GM21786 (cell line): Measurements from ENCODE around the gene ZNF205.
"Not testable (repeated sequence)": the region's sequence is repeated elsewhere in the genome, so short reads cannot be mapped to it uniquely, and the experiment has no call there.

Experiments used
- ATAC-seq: cut with Tn5 transposase; IDR thresholded peaks from one replicate; pipeline ENCODE4 v1.9.1; 2021; ENCODE audit not compliant: unreplicated experiment

Gene ZNF205

GRCh38 chr16:3131755-3132377 is 19.5 kb downstream of the ZNF205 start:
- ATAC-seq: no peak

- no peak for ATAC-seq
Observed at GRCh38 chr16:3133844-3134243, 21.5 kb downstream of the ZNF205 start.

DNA sequence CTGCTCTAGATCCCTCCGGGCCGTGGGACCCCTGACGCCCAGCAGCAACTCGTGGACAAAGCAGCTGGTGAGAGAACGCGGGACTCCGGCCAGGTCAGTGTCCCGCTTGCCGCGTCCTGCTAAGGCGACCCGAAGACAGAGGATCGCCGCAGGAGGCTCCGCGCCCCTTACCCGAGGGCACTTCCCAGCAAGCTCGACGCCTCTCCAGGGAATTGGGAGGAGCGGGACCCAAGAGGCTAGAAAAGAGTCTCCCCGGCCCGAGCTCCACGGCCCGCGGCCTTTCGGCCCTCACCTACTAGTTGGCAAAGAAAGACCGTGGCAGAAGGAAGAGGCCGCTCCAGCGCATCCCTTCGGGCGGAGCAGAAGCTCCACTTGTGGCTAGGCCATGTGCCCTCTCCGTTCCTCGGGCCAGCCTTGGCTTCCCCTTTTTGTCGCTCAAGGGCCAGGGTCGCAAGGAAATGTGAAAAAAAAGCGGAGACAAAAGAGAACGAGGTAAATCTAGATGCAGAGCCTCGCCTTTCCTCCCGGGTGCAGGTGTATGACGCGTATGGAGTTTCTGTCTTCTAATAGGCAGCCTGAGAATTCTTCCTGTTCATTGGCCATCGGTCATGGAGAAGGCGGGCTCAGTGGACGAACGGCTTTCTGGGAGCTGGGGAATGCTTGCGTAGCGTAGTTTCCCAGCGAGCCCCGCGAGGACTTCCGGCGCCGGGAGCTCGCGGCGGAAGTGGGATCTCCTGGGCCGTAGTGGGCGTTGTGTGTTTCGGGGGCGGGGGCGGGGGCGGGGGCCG is 22.1 kb downstream of the ZNF205 start, which contains the start of gene ZNF213:
ZNF213 (plus strand) TSS at position 692 of the 788 bp plus-strand sequence. CDS start 2,252 bp downstream, outside the sequence.
- peak; percentile 94 for ATAC-seq

- peak; percentile 10 for ATAC-seq
Observed at GRCh38 chr16:3135126-3135715, 22.8 kb downstream of the ZNF205 start.

DNA sequence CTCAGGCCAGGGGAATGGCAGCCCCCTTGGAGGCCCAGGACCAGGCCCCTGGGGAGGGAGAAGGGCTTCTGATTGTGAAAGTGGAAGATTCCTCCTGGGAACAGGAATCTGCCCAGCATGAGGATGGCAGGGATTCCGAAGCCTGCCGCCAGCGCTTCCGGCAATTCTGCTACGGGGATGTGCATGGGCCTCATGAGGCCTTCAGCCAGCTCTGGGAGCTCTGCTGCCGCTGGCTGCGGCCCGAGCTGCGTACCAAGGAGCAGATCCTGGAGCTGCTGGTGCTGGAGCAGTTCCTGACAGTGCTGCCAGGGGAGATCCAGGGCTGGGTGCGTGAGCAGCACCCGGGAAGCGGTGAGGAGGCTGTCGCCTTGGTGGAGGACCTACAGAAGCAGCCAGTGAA is 24.9 kb downstream of the ZNF205 start:
- ATAC-seq: no peak

DNA sequence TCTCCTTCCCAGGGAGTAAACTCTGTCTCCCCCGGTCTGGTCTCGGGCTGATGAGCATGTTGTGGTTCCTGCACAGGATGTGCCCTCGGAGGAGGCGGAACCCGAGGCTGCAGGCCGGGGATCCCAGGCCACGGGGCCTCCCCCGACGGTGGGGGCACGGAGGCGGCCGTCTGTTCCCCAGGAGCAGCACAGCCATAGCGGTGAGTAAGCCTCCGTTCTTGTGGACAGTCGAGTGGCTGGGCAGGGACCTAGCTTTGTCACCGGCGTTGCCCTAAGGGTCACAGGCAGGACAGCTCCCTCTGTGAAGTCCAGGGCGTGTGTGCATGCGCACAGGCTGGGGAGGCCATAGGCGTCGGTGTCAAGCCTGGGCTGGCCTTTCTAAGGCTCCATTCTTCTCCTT is 26.0 kb downstream of the ZNF205 start:
- no peak for ATAC-seq

DNA sequence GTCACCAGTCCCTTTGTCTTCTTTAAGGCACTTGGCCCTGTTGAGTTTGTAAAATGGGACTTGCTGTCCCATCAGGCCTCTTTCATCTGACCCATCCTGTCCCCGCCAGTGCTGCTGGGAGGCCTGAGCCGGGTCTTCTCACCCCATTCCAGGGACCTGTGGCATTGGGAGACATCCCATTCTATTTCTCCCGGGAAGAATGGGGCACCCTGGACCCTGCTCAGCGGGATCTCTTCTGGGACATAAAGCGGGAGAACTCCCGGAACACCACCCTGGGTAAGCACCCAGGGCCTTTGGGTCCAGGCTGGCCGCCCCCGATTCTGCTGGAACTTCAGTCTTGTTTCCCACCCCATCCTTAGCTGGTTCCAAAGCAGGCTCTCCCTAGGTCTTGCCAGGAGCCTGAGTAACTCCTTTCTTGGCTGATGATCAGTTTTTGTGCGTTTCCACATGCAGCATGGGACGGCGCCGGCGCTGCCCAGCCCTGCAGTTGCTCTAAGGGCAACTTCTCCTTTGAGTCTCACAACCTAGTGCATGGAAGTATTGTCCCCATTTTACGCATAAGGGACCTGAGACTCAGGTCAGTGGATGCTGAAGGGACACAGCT is 26.5 kb downstream of the ZNF205 start:
- no peak for ATAC-seq

- ATAC-seq: not testable (repeated sequence)
Observed at GRCh38 chr16:3139561-3139960, 27.2 kb downstream of the ZNF205 start.

GRCh38 chr16:3140603-3141427 is 28.4 kb downstream of the ZNF205 start:
- no peak for ATAC-seq

DNA sequence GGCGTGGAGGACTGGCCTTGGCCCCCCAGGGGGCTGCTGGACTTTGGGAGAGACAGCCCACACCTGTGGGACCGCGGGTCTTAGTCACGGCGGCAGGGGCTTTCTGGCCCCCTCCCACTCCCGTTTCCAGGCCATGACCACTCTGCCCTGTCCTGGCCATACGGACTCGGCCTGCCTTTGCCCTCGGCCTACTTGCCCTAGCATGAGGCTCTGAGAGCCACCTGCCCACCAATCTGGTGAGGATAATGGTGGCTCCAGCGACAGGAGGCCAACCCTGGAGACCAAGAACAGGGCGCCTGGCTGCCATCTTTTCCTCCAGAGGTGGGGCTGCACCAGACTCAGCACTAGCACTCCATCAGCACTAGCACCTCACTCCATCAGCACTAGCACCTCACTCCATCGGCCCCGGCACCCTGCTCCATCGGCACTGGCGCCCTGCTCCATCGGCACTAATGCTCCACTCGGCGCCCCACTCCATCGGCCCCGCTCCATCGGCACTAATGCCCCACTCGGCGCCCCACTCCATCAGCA is 29.5 kb downstream of the ZNF205 start:
- no peak for ATAC-seq

GRCh38 chr16:3142327-3142726 is 29.9 kb downstream of the ZNF205 start:
- no peak for ATAC-seq

DNA sequence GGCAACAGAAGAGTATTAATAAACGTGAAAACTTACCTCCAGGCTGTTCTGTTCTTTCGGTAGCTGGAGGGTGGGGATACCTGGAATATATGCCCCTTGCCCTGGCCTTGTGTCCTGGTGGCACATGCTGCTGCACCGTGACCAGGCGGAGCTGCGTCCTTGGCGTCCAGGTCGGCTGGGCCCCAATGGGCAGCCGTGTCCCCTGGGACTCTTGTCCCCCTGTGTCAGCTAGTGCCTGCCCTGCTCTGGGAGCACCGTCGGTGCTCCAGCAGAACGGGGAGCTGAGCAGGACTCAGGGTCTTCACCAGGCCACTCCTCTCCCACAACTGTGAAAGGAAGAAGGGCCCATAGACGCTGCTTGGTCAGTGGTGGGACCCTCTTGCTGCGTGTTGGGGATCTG is 30.4 kb downstream of the ZNF205 start:
- ATAC-seq: no peak

GRCh38 chr16:3143189-3143588 is 30.8 kb downstream of the ZNF205 start:
- no peak for ATAC-seq

DNA sequence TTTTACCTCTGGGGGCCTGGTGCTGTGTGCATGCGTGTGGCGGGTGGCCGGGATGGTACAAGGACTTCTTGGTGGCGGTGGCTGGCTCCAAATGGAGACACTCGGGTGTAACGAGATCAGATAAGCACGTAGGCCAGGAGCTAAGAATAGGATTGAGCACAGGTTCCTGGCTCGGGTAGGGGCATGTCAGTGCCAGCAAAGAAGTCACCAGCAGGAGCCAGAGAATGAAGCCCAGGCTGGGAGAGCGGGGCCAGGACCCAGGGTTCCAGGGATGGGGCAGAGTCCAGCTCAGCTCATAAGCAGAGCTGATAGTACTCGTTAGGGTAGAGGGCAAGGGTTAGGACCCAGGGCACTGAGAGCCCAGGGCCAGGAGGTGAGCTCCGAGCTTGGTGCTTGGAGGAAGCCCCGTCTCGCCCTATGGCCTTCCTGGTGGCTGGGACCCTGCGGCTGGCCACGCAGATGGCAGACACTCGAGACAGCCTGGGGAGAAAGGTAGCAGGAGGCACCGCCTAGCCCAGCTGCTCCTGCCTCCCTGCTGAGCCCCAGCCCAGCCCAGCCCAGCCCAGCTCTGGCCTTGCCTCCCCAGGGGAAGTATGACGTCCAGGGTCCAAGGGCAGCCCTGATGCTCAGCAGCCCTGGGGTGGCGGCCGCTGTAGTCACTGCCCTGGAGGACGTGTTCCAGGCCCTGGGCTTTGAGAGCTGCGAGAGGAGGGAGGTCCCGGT is 31.4 kb downstream of the ZNF205 start:
- no peak for ATAC-seq

DNA sequence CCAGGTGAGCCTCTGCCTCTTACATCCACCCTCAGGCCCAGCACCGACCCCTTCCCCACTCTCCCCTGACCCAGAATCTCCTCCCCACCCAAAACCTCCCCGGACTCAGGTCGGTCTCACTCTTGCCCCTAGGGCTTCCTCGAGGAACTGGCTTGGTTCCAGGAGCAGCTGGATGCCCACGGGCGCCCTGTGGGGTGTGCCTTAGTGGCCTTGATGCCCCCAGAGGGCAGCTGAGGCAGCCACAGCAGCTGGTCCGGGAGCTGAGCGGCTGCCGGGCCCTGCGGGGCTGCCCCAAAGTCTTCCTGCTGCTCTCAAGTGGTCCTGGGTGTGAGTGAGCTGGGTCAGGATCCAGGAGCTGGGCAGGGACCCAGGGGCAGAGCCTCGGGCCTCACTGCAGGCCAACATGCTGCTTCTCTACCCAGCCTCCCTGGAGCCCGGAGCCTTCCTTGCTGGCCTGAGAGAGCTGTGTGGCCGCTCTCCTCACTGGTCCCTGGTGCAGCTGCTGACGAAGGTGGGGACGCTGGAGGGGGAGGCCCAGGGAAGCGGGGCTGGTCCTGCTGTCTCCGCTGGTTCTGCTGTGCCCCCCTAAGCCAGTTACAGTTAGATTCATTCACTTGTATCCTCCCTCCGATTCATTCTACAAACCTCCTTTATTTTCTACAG is 32.1 kb downstream of the ZNF205 start:
- ATAC-seq: no peak

DNA sequence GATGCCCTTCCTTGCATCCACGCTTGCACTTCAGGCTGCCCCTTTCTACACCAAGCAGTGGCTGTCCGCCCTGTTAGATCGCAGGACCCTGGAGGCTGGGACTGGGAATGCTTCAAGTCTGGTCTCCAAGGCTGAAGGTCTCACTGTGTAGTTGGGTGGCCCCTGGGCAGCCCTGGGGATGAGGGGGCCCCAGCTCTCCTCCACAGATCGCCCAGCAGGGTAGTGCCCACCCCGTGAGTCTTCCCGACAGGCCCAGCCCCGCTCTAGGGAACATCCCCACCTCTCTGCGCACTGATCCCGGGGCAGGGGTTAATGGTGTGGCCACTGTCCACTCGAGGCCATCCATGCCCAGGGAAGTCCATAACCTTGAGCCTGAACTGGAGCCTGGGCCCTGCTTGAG is 32.8 kb downstream of the ZNF205 start:
- ATAC-seq: no peak

- no peak for ATAC-seq
Observed at GRCh38 chr16:3145660-3146059, 33.3 kb downstream of the ZNF205 start.

DNA sequence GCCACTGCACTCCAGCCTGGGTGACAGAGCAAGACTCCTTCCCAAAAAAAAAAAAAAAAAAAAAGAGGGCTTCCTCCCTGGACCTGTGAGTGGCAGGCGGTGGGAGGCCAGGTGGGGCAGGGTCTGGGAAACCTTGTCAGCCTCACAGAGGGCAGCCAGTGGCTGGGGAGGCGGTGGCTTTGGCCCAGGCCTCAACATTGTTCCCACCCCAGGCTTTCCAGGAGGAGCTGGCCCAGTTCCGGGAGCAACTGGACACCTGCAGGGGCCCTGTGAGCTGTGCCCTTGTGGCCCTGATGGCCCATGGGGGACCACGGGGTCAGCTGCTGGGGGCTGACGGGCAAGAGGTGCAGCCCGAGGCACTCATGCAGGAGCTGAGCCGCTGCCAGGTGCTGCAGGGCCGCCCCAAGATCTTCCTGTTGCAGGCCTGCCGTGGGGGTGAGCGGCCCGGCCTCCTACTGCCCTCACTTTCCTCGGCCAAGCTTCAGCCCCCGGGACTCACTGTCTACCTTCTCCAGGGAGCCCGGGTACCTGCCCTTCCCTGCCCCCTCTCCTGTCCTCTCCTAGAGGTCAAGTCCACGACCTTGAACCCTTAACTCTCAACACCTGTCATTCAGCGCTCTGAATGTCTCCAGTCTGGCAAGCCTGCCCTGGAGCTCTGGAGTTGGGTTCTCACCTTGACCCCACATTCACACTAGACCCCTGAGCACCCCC is 34.8 kb downstream of the ZNF205 start:
- ATAC-seq: no peak

DNA sequence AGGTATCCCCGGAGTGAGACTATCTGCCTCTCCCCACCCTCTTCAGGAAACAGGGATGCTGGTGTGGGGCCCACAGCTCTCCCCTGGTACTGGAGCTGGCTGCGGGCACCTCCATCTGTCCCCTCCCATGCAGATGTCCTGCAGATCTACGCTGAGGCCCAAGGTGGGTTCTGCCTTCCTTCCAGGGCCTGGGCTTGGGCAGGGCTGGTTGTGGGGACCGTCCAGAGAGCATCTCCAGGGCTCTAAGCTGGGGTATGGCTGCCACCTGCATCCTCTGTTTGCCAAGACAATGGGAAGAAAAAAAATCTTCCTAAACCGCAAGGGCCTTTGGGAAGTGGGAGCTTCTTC is 35.3 kb downstream of the ZNF205 start:
- ATAC-seq: no peak
